Glomerular visceral epithelial cell (primary cell): ENCODE data around the gene FAM136A.
"Not testable (repeated sequence)": the region's sequence is repeated elsewhere in the genome, so short reads cannot be mapped to it uniquely, and the experiment has no call there.

Experiments used
- DNase-seq: peaks from one replicate; pipeline ENCODE4 v3.0.0-alpha.2; 2016; ENCODE audit errors: extremely low spot score

The FAM136A gene

DNA sequence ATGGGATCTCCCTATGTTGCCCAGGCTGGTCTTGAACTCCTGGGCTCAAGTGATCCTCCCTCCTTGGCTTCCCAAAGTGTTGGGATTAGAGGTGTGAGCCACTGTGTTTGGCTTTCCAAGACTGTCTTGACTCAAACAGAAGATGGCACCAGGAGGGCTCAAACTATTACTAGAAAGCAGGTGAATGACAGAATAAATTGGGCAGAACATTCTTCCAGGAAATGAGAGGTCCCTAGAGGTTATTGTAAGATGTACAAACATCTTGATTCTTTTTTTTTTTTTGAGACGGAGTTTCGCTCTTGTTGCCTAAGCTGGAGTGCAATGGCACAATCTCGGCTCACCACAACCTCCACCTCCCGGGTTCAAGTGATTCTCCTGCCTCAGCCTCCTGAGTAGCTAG, 4.0 kb downstream of the FAM136A start:
- not testable (repeated sequence) for DNase-seq

DNA sequence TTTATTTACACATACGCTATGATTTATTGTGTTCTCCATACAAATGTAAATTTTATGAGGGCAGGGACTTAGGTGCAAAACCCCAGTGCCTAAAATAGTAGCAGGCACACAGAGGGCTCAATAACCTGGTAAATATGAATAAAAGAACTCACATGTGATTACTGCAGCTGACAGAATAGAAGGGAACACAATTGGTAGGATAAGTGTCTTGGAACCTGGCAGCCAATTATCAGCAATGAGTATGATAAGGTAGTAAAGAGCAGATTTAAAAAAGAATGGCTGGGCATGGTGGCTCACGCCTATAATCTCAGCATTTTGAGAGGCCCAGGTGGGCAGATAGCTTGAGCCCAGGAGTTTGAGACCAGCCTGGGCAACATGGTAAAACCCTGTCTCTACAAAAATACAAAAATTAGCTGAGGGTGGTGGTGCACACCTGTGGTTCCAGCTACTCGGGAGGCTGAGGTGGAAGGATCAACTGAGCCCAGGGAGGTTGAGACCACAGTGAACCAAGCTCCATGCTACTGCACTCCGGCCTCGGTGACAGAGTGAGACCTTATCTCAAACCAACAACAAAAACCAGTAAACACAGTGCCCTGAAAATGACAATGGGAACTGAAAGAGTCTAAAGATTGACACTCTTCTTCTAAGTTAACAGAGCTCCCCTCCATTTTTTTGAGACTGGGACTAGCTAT, 18.2 kb downstream of the FAM136A start:
- no peak for DNase-seq

DNA sequence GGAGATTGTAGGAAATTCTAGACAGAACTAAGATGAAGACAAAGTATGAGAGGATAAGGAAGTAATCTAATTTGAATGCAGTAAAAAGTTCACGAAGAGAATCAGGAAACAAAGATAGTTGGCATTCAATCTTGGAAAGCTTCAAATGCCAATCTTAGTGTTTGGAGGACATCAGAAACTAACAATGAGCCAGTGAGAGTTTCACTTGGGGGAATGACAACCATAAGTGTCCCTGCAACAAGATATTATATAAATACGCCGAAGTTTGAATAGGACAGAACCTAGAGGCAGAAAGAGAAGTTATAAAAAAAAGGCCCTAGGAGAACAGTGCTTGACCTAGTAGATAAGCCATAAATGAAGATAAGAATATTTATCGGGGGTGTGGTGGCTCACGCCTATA, 19.4 kb downstream of the FAM136A start:
- no peak for DNase-seq

DNA sequence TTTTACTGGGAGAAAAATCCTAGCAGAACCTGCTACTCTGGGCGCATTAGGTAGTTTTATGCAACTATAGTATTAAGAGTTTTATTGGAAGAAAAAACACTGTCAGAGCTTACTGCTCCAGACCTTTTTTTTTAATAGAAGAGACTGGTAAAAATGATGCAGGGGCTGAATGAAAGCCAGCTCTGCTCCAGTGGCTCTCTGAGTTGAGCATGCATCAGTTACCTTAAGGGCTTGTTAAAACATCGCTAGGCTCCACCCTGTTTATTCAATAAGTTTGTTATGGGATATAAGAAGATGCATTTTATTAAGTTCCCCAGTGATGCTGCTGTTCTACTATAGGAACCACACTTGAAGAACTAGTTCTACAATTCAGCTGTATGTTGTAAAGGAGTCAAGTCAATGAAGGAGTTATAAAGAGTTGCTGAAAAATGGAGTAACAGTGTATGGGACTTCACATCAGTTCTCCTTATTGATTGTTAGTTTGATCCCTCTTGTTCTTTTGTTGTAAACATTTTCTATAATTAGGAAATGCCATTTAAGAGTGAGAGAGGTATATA, 21.5 kb downstream of the FAM136A start:
- no peak for DNase-seq

DNA sequence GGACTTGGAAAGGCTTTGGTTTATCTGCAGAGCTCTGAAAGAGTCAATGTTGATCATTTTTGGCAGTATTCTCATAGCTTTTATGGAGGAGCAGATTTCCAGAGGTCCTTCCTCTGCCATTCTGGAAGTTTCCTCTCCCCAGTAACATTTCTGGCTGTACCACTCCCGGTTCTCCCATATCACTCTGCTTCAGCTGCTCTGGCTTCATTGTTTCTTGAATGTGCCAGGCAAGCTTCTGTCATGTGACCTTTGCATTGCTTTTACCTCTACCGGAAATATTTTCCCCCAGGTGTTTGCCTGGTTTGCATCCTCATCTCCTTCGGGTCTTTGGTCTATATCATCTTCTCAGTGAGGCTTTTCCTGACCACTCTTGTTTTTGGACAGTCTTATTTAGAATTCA, 31.5 kb downstream of the FAM136A start:
- DNase-seq = no peak

DNA sequence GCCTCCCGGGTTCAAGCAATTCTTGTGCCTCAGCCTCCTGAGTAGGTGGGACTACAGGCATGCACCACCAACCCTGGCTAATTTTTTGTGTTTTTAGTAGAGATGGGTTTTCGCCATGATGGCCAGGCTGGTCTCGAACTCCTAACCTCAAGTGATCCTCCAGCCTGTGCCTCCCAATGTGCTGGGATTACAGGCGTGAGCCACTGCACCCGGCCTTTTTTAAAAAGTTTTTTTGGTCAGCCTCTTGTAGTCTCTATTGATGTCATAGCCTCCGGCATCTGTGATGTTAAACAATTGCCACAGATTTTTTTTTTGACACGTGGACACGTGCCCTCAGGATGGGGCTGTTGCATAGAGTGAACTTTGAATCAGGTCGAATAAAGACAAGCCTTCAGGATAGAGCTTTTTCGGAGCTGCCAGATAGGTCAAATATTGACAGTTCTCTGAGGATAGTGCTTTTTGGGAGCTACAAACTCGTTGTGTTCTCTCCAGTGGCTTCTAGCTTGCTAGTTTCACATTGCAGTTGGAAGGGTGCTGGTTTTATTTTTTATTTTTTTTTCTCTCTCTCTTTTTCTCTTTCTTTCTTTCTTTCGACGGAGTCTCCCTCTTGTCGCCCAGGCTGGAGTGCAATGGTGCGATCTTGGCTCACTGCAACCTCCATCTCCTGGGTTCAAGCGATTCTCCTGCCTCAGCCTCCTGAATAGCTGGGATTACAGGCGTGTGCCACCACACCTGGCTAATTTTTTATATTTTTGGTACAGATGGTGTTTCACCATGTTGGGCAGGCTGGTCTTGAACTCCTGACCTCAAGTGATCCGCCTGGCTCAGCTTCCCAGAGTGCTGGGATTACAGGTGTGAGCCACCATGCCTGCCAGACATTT, 32.2 kb downstream of the FAM136A start:
- not testable (repeated sequence) for DNase-seq

GRCh38 chr2:70266925-70267324, 34.9 kb downstream of the FAM136A start:
- DNase-seq = not testable (repeated sequence)

DNA sequence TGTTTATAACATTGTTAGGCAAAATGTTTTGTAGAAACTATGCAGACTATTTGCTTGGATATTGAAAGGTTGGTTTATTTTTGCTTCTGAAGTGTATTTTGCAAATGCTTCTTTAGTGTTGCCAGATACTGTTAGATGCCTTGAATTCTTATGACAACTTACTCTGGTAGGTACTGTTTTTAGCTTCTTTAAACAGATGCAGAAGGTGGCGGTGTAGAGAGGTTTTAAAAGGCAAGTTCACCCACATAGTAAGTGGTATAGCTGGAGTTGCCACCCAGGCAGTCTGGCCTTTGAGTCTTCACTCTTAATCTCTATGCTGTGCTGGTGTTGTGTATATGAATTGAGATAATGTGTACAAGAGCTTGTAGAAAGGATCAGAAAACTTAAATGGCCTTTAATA, 40.4 kb downstream of the FAM136A start:
- no peak for DNase-seq

DNA sequence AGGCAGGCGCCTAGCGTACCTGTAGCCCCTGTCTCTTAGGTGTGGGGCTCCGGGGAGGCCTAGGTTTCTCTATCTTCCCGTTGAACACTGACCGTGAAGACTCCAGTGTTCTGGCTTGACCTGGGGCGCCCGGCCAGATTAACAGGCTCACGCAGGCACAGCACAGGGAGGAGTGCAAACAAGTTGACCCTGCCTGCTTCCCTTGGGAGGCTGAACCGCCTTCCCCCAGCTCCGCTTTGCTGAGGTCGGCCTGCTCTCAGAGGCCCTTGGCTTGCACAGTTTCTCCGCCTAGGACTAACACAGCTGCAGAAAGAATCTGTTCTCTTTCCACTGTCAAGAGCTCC, 43.4 kb downstream of the FAM136A start:
- peak; percentile 25 for DNase-seq

DNA sequence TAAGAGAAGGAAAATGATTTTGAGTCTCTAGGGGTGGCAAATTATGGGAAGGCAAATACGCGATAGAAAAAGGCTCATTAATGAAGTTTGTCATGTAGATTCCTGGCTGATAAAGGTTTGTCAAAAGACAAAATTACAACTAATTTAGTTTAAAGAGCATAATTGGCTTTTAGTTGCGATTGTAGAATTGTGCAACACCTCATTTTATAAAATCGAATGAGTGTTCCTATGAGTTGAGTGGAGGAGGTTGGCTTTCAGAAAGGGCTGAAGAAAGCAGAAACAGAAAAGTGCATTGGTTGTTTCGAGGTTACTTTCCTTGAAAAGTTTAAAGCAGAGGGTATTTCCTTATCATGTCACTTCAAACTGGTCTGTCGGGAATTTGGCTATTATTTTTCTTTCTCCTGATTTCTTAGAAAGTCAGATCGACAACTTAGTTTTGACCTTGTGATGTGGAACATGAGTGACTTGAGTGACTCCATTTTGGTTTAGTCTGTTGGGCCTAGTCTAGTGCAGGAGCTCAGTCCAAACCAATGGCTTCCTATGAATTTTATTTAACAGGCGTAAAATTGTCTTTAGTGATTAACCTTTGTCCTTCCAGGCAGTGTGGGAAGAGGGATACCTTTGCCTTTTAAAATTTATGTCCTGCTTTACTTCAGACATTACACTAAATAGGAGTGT, 46.1 kb downstream of the FAM136A start:
- no peak for DNase-seq

- no peak for DNase-seq
Observed at GRCh38 chr2:70250434-70250833, 51.4 kb downstream of the FAM136A start.

DNA sequence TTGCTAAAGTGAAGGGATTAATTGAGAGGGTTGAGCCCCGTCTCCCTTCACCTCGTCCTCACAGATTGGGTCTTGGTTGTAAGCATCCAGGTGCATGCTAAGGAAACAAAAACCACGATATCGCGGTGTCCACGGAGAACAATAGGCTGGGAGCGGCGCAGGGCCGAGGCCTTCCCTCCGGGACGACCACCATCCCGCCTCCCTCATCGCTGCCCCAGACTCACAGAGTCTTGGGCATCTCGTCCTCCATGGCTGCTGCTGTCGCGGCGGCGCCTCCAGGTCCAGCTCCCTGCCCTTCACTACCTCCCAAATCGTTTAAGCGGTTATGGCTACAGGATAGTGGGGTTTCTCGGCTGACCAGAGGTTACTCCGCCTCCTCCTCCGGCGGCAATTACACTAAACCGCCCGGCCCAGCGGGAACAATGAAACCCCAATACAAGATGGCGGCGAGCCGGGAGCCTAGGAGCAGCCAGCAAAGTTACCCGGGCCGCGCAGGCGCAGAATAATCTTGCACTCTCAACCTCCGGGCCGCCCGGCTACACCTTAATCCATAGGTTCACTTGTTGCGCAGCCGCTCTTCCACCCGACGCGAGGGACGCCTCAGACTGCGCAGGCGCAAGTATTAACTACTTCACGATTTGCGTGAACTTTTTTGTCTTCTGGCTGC, 53.6 kb downstream of the FAM136A start, which contains the start of gene TIA1:
Gene TIA1, minus strand, starts transcription at position 448 of the 667 bp plus-strand sequence. Its CDS starts 198 bp downstream, at position 250.
- peak; percentile 98 for DNase-seq

DNA sequence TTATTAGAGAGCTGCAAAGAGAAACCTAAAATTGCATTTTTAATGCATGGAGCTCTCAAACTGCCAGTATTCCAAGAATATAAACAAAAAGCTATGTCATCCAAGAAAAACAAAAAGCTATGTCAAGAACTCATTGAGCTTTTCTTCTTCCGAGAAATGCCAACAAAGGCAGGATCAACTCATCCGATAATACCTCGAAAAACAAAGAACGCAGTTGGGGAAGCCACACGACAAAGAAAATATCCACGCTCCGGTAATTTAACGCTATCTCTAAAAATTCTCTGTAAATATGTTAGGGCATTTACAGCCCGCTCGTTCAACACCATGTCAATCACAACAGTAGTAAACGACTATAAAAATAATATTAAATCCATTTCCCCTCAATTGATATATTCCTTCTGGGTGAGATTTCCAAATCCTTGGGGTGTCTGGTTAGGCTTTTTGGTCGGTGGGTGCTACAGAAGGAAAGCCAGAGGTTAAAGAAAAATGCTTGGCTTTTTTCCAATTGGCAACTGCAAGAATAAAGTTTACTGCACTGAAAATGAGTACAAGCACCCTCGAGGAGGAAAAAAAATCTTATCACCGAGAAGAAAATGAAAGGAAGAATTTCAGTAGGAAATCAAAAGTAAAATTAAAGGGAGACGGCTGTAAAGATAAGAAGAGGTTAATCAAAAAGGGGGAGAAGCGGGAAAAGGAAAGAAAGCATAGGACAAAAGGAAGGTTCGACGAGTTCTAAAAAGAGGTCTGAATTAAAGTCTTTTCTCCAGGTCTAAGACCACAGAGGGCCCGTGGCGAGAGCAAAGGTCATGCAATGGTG, 54.3 kb downstream of the FAM136A start:
- peak; percentile 5 for DNase-seq
